ENCODE measurements around the gene FKBP1B.
"Not testable (repeated sequence)": the region's sequence is repeated elsewhere in the genome, so short reads cannot be mapped to it uniquely, and the experiment has no call there.

FKBP1B gene

GRCh38 chr2:24011250-24012104 lies 38.1 kb upstream of the FKBP1B start:
- no peak for TF ChIP-seq CTCF (IDR thresholded peaks at IDR 0.05; ENCODE audit: control insufficient read depth, extremely low read depth, insufficient read depth)
- no peak overlapping the region for H3K4me3 ChIP-seq (ENCODE audit: low read depth, low read length)
- no peak for DNase-seq (ENCODE audit: low read depth)

- DNase-seq (ENCODE audit: low read depth) = no peak
- no peak overlapping the region for H3K4me3 ChIP-seq (ENCODE audit: low read depth, low read length)
- no peak for TF ChIP-seq CTCF (IDR thresholded peaks at IDR 0.05; ENCODE audit: control insufficient read depth, extremely low read depth, insufficient read depth)
Measured at GRCh38 chr2:24012521-24013188, 36.9 kb upstream of the FKBP1B start.

- DNase-seq (ENCODE audit: low read depth); H3K4me3 ChIP-seq (ENCODE audit: low read depth, low read length): not testable (repeated sequence)
Measured at GRCh38 chr2:24014902-24015301, 34.6 kb upstream of the FKBP1B start.

GRCh38 chr2:24015562-24016375 lies 33.8 kb upstream of the FKBP1B start:
- no peak overlapping the region for H3K4me3 ChIP-seq (ENCODE audit: low read depth, low read length)
- no peak for DNase-seq (ENCODE audit: low read depth)
- no peak for TF ChIP-seq CTCF (IDR thresholded peaks at IDR 0.05; ENCODE audit: control insufficient read depth, extremely low read depth, insufficient read depth)

- H3K4me3 ChIP-seq (ENCODE audit: low read depth, low read length) = no peak overlapping the region
- TF ChIP-seq CTCF (IDR thresholded peaks at IDR 0.05; ENCODE audit: control insufficient read depth, extremely low read depth, insufficient read depth) = no peak
- DNase-seq (ENCODE audit: low read depth) = no peak
Measured at GRCh38 chr2:24016376-24016761, 33.2 kb upstream of the FKBP1B start.

GRCh38 chr2:24016853-24017703 lies 32.5 kb upstream of the FKBP1B start:
- no peak for TF ChIP-seq CTCF (IDR thresholded peaks at IDR 0.05; ENCODE audit: control insufficient read depth, extremely low read depth, insufficient read depth)
- no peak for DNase-seq (ENCODE audit: low read depth)
- H3K4me3 ChIP-seq (ENCODE audit: low read depth, low read length) = no peak overlapping the region

Measured in LNCaP clone FGC (cell line).